ENCODE data around the gene HYLS1.

The HYLS1 gene

GRCh38 chr11:125945011-125945796 is 57.7 kb downstream of the HYLS1 start:
- Histone ChIP-seq H3K9me3 (ENCODE audit: control insufficient read depth, insufficient read depth, low read length) (no peaks in the 10 kb centered on the region), H3K4me3 (ENCODE audit: low read depth, low read length) (no peak overlapping the region), H3K4me1 (ENCODE audit: control insufficient read depth, insufficient read depth, low read length) (peaks cover 10% of the 10 kb centered on the region), H3K27ac (ENCODE audit: low read depth, low read length) (no peak overlapping the region), H3K36me3 (ENCODE audit: control insufficient read depth, insufficient read depth, low read length) (no peaks in the 10 kb centered on the region), H3K9ac (ENCODE audit: low read depth, low read length) (no peak overlapping the region), H3K27me3 (ENCODE audit: control insufficient read depth, insufficient read depth, low read length) (no peaks in the 10 kb centered on the region)

- peaks cover 10% of the 10 kb centered on the region for H3K4me1 ChIP-seq (ENCODE audit: control insufficient read depth, insufficient read depth, low read length)
- H3K27me3 ChIP-seq (ENCODE audit: control insufficient read depth, insufficient read depth, low read length), result no peaks in the 10 kb centered on the region
- no peaks in the 10 kb centered on the region for H3K36me3 ChIP-seq (ENCODE audit: control insufficient read depth, insufficient read depth, low read length)
- no peak within 1 kb of the TSS for H3K4me3 ChIP-seq (ENCODE audit: low read depth, low read length)
- H3K27ac ChIP-seq (ENCODE audit: low read depth, low read length), result no peak within 1 kb of the TSS
- H3K9me3 ChIP-seq (ENCODE audit: control insufficient read depth, insufficient read depth, low read length), result no peaks in the 10 kb centered on the region
- no peak within 1 kb of the TSS for H3K9ac ChIP-seq (ENCODE audit: low read depth, low read length)
Observed at GRCh38 chr11:125945797-125946520, 58.5 kb downstream of the HYLS1 start, which contains the start of gene VSIG10L2. Gene VSIG10L2 (plus strand): TSS chr11:125946044. CDS start chr11:125946056, 12 bp downstream.

DNA sequence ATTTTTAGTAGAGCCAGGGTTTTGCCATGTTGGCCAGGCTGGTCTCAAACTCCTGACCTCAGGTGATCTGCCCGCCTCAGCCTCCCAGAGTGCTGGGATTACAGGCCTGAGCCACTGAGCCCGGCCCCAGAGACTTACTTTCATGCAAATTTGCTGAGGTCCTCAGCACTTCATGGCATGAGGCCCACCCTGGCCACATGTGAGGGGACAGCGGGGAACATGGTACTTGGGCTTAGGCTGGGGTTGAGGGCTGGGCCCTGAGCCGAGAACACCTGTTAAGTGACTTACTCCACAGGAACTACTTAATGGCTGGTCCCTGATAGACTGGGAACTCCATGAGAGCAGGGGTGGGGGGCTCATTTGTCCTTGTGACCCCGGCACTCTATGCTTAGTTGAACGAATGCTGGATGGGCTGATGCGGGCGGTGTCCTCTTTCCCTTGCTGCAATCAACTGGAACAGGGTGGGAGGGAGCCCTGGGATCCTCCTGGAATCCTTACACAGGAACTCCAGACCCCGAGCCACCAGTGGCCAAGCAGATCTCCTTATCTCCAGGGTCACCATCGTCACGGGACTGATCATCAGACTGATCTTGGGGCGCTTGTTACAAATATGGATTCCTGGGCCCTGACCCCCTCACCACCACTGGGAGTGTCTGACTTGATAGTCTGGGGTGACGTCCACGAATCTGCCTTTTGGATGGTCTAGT is 59.4 kb downstream of the HYLS1 start:
- Histone ChIP-seq H3K9ac (ENCODE audit: low read depth, low read length) (no peak overlapping the region), H3K4me1 (ENCODE audit: control insufficient read depth, insufficient read depth, low read length) (peaks cover under 1% of the 10 kb centered on the region), H3K27ac (ENCODE audit: low read depth, low read length) (no peak overlapping the region), H3K9me3 (ENCODE audit: control insufficient read depth, insufficient read depth, low read length) (no peaks in the 10 kb centered on the region), H3K27me3 (ENCODE audit: control insufficient read depth, insufficient read depth, low read length) (no peaks in the 10 kb centered on the region), H3K36me3 (ENCODE audit: control insufficient read depth, insufficient read depth, low read length) (no peaks in the 10 kb centered on the region), H3K4me3 (ENCODE audit: low read depth, low read length) (no peak overlapping the region)

DNA sequence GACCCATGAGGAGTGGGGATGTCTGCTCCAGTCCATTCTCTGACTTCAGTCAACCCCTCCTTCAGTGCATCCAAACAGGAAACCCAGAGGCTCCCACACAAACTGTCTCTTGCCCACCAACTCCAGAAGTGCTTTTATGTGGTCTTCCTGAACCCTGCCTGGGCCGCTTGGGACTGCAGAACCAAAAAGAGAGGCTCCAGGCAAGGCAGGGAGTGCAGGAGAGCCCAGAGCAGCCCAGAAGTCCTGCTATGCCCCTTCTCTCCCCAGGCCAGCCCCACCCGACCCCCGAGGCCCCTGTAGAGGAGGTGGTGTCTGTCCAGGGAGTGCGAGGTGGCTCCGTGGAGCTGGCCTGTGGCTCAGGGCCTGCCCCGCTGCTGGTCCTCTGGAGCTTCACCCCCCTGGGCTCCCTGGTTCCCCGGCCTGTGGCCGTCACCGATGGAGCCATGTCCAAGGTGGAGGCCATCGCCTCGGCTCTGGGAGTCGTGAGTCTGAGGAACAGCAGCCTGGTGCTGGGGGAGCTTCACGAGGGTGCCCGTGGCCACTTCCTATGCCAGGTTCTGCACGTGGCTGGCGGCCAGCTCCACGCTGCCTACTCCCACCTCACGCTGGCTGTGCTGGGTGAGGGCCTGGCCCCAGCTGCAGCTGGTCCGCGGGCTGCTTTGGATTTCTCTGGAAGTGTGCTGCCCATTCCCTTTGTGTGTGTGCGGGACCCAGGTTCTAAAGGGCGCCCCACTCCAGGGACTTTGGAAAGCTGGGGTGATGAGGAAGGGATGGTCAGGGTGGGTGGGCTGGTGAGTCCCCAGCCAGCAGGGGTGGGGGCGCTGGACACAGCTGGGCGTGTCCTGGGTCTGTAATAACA is 60.2 kb downstream of the HYLS1 start:
- Histone ChIP-seq H3K4me3 (ENCODE audit: low read depth, low read length) (no peak overlapping the region), H3K4me1 (ENCODE audit: control insufficient read depth, insufficient read depth, low read length) (no peaks in the 10 kb centered on the region), H3K9ac (ENCODE audit: low read depth, low read length) (no peak overlapping the region)

GRCh38 chr11:125948278-125949051 is 61.0 kb downstream of the HYLS1 start:
- H3K4me3 ChIP-seq (ENCODE audit: low read depth, low read length), result no peak overlapping the region
- H3K9me3 ChIP-seq (ENCODE audit: control insufficient read depth, insufficient read depth, low read length), result no peaks in the 10 kb centered on the region
- no peak overlapping the region for H3K9ac ChIP-seq (ENCODE audit: low read depth, low read length)
- no peaks in the 10 kb centered on the region for H3K36me3 ChIP-seq (ENCODE audit: control insufficient read depth, insufficient read depth, low read length)
- H3K27ac ChIP-seq (ENCODE audit: low read depth, low read length), result no peak overlapping the region
- no peaks in the 10 kb centered on the region for H3K27me3 ChIP-seq (ENCODE audit: control insufficient read depth, insufficient read depth, low read length)
- H3K4me1 ChIP-seq (ENCODE audit: control insufficient read depth, insufficient read depth, low read length), result no peaks in the 10 kb centered on the region

More for the DNA sequence above, 60.2 kb downstream of the HYLS1 start:
- no peak overlapping the region for H3K27ac ChIP-seq (ENCODE audit: low read depth, low read length)
- no peaks in the 10 kb centered on the region for H3K9me3 ChIP-seq (ENCODE audit: control insufficient read depth, insufficient read depth, low read length)
- H3K36me3 ChIP-seq (ENCODE audit: control insufficient read depth, insufficient read depth, low read length), result no peaks in the 10 kb centered on the region
- no peaks in the 10 kb centered on the region for H3K27me3 ChIP-seq (ENCODE audit: control insufficient read depth, insufficient read depth, low read length)

- H3K4me1 ChIP-seq (ENCODE audit: control insufficient read depth, insufficient read depth, low read length), result no peaks in the 10 kb centered on the region
Observed at GRCh38 chr11:125949271-125950177, 62.1 kb downstream of the HYLS1 start.

GRCh38 chr11:125950178-125950490 is 62.7 kb downstream of the HYLS1 start:
- no peak overlapping the region for H3K9ac ChIP-seq (ENCODE audit: low read depth, low read length)
- no peaks in the 10 kb centered on the region for H3K4me1 ChIP-seq (ENCODE audit: control insufficient read depth, insufficient read depth, low read length)
- H3K27ac ChIP-seq (ENCODE audit: low read depth, low read length), result no peak overlapping the region
- H3K27me3 ChIP-seq (ENCODE audit: control insufficient read depth, insufficient read depth, low read length), result no peaks in the 10 kb centered on the region
- H3K36me3 ChIP-seq (ENCODE audit: control insufficient read depth, insufficient read depth, low read length), result no peaks in the 10 kb centered on the region
- no peak overlapping the region for H3K4me3 ChIP-seq (ENCODE audit: low read depth, low read length)
- no peaks in the 10 kb centered on the region for H3K9me3 ChIP-seq (ENCODE audit: control insufficient read depth, insufficient read depth, low read length)

More at GRCh38 chr11:125949271-125950177, 62.1 kb downstream of the HYLS1 start:
- no peaks in the 10 kb centered on the region for H3K36me3 ChIP-seq (ENCODE audit: control insufficient read depth, insufficient read depth, low read length)
- no peak overlapping the region for H3K4me3 ChIP-seq (ENCODE audit: low read depth, low read length)
- no peaks in the 10 kb centered on the region for H3K9me3 ChIP-seq (ENCODE audit: control insufficient read depth, insufficient read depth, low read length)
- H3K27ac ChIP-seq (ENCODE audit: low read depth, low read length), result no peak overlapping the region
- no peaks in the 10 kb centered on the region for H3K27me3 ChIP-seq (ENCODE audit: control insufficient read depth, insufficient read depth, low read length)
- no peak overlapping the region for H3K9ac ChIP-seq (ENCODE audit: low read depth, low read length)

Data from HUES48 (cell line).